Activated CD8-positive, alpha-beta T cell treated with anti-CD3 and anti-CD28 coated beads, Interleukin-2, amount 10 ng/mL, durations not matched to agents 7 days and 5 days (primary cell): ENCODE data around the gene GRK1. TPM values are rescaled to one million over a fixed set of nuclear protein-coding genes. Genes with fewer than 3 reads are reported as not detected.
"Not testable (repeated sequence)": the region's sequence is repeated elsewhere in the genome, so short reads cannot be mapped to it uniquely, and the experiment has no call there.

Source experiments
- ATAC-seq: fragments of 150-1000 bp; cut with Tn5 transposase; one replicate; pipeline ENCODE4 v1.10.0; 2021; ENCODE audit warnings: moderate library complexity
- CTCF ChIA-PET: fragments of 350-600 bp; sonication (Branson Sonifier 250); formaldehyde crosslinking; loops from one replicate; lab custom pipeline; 2021; ENCODE audit warnings: antibody characterized with exemption; lab: Charles Lee
- POLR2A ChIA-PET: fragments of 350-600 bp; sonication (Branson Sonifier 250); formaldehyde crosslinking; loops from one replicate; lab custom pipeline; 2021; ENCODE audit warnings: antibody characterized with exemption; lab: Charles Lee
- DNase-seq: peaks from one replicate; pipeline ENCODE4 v3.0.0-alpha.2; 2020
- H3K27ac Mint-ChIP-seq: one replicate; pipeline ENCODE4 v1.8.0; 2021; ENCODE audit warnings: mild to moderate bottlenecking, mixed read lengths
- H3K27me3 Mint-ChIP-seq: one replicate; pipeline ENCODE4 v1.8.0; 2021; ENCODE audit warnings: low read depth, mixed read lengths
- H3K36me3 Mint-ChIP-seq: one replicate; pipeline ENCODE4 v1.8.0; 2021; ENCODE audit warnings: low read depth, mixed read lengths
- H3K4me1 Mint-ChIP-seq: one replicate; pipeline ENCODE4 v1.8.0; 2021; ENCODE audit warnings: low read depth, mixed read lengths
- H3K4me3 Mint-ChIP-seq: one replicate; pipeline ENCODE4 v1.8.0; 2021; ENCODE audit warnings: mild to moderate bottlenecking, mixed read lengths
- H3K9me3 Mint-ChIP-seq: one replicate; pipeline ENCODE4 v1.8.0; 2022; ENCODE audit warnings: mixed read lengths; ENCODE audit not compliant: insufficient read depth
- total RNA-seq, 2 experiments: library from RNA; stranded (reverse); gene quantifications; one replicate each; pipeline ENCODE4 v1.2.3, GENCODE V29; 2021

GRK1 gene
- total RNA-seq, 2 experiments from 2014 or later = 0.05 TPM; not detected in 1

GRCh38 chr13:113746143-113746525, 79.1 kb downstream of the GRK1 start:
- H3K9me3 Mint-ChIP-seq = no peaks in the 10 kb centered on the region
- H3K36me3 Mint-ChIP-seq = no peaks in the 10 kb centered on the region
- ChIA-PET CTCF (no interaction called here), POLR2A (no interaction called here)
- peaks cover 18% of the 10 kb centered on the region for H3K4me1 Mint-ChIP-seq
- no peak for ATAC-seq
- no peak overlapping the region for H3K4me3 Mint-ChIP-seq
- no peak overlapping the region for H3K27ac Mint-ChIP-seq
- DNase-seq = no peak
- peaks cover 8% of the 10 kb centered on the region for H3K27me3 Mint-ChIP-seq

GRCh38 chr13:113746671-113747070, 79.7 kb downstream of the GRK1 start:
- ChIA-PET POLR2A (no interaction called here), CTCF (no interaction called here)
- peaks cover 5% of the 10 kb centered on the region for H3K27me3 Mint-ChIP-seq
- no peak overlapping the region for H3K4me3 Mint-ChIP-seq
- peaks cover 13% of the 10 kb centered on the region for H3K4me1 Mint-ChIP-seq
- no peak overlapping the region for H3K27ac Mint-ChIP-seq
- H3K9me3 Mint-ChIP-seq = no peaks in the 10 kb centered on the region
- ATAC-seq (no peak), DNase-seq (no peak)
- H3K36me3 Mint-ChIP-seq = no peaks in the 10 kb centered on the region

GRCh38 chr13:113747291-113747833, 80.3 kb downstream of the GRK1 start:
- H3K4me3 Mint-ChIP-seq = no peak overlapping the region
- no peak for ATAC-seq
- H3K4me1 Mint-ChIP-seq = peaks cover 6% of the 10 kb centered on the region
- H3K36me3 Mint-ChIP-seq = no peaks in the 10 kb centered on the region
- ChIA-PET POLR2A (no interaction called here), CTCF (no interaction called here)
- H3K27me3 Mint-ChIP-seq = peaks cover 2% of the 10 kb centered on the region
- no peaks in the 10 kb centered on the region for H3K9me3 Mint-ChIP-seq
- no peak overlapping the region for H3K27ac Mint-ChIP-seq
- no peak for DNase-seq

GRCh38 chr13:113748101-113748861, 81.3 kb downstream of the GRK1 start:
- H3K27me3 Mint-ChIP-seq = no peaks in the 10 kb centered on the region
- no peak overlapping the region for H3K4me3 Mint-ChIP-seq
- peaks cover 5% of the 10 kb centered on the region for H3K9me3 Mint-ChIP-seq
- no peaks in the 10 kb centered on the region for H3K4me1 Mint-ChIP-seq
- no peak overlapping the region for H3K27ac Mint-ChIP-seq
- ChIA-PET CTCF (no interaction called here), POLR2A (no interaction called here)
- ATAC-seq (no peak), DNase-seq (no peak)
- H3K36me3 Mint-ChIP-seq = no peaks in the 10 kb centered on the region

- Mint-ChIP-seq H3K9me3 (peaks cover 5% of the 10 kb centered on the region), H3K27me3 (no peaks in the 10 kb centered on the region), H3K27ac (no peak overlapping the region), H3K4me1 (no peaks in the 10 kb centered on the region), H3K36me3 (no peaks in the 10 kb centered on the region), H3K4me3 (no peak overlapping the region)
- ChIA-PET POLR2A (no interaction called here), CTCF (no interaction called here)
- ATAC-seq = no peak
- no peak for DNase-seq
Measured at GRCh38 chr13:113748862-113749451, 81.9 kb downstream of the GRK1 start.

- ChIA-PET POLR2A (no interaction called here), CTCF (no interaction called here)
- no peak for DNase-seq
- Mint-ChIP-seq H3K4me1 (no peaks in the 10 kb centered on the region), H3K27ac (no peak overlapping the region), H3K27me3 (peaks cover under 1% of the 10 kb centered on the region), H3K4me3 (no peak overlapping the region), H3K36me3 (no peaks in the 10 kb centered on the region), H3K9me3 (peaks cover 5% of the 10 kb centered on the region)
- ATAC-seq = no peak
Measured at GRCh38 chr13:113749507-113749906, 82.5 kb downstream of the GRK1 start.

- no peak overlapping the region for H3K27ac Mint-ChIP-seq
- H3K4me3 Mint-ChIP-seq = no peak overlapping the region
- H3K4me1 Mint-ChIP-seq = no peaks in the 10 kb centered on the region
- no peaks in the 10 kb centered on the region for H3K36me3 Mint-ChIP-seq
- ATAC-seq (no peak), DNase-seq (no peak)
- ChIA-PET POLR2A (no interaction called here), CTCF (no interaction called here)
- peaks cover 4% of the 10 kb centered on the region for H3K27me3 Mint-ChIP-seq
- peaks cover 5% of the 10 kb centered on the region for H3K9me3 Mint-ChIP-seq
Measured at GRCh38 chr13:113749967-113750366, 82.9 kb downstream of the GRK1 start.

- Mint-ChIP-seq H3K36me3 (no peaks in the 10 kb centered on the region), H3K27me3 (peaks cover 4% of the 10 kb centered on the region), H3K4me3 (no peak overlapping the region), H3K27ac (no peak overlapping the region), H3K4me1 (no peaks in the 10 kb centered on the region), H3K9me3 (peaks cover 5% of the 10 kb centered on the region)
- DNase-seq (no peak), ATAC-seq (no peak)
- ChIA-PET POLR2A (no interaction called here), CTCF (no interaction called here)
Measured at GRCh38 chr13:113750554-113751399, 83.8 kb downstream of the GRK1 start.

- CTCF ChIA-PET = no interaction called here
- POLR2A ChIA-PET = no interaction called here
- no peaks in the 10 kb centered on the region for H3K36me3 Mint-ChIP-seq
- H3K27me3 Mint-ChIP-seq = peaks cover 4% of the 10 kb centered on the region
- ATAC-seq = no peak
- DNase-seq = no peak
- no peaks in the 10 kb centered on the region for H3K4me1 Mint-ChIP-seq
- H3K27ac Mint-ChIP-seq = no peak overlapping the region
- H3K4me3 Mint-ChIP-seq = no peak overlapping the region
- peaks cover 5% of the 10 kb centered on the region for H3K9me3 Mint-ChIP-seq
Measured at GRCh38 chr13:113751491-113751890, 84.5 kb downstream of the GRK1 start.

GRCh38 chr13:113752211-113752986, 85.4 kb downstream of the GRK1 start:
- CTCF ChIA-PET, POLR2A ChIA-PET, DNase-seq, ATAC-seq, H3K9me3 Mint-ChIP-seq, H3K4me3 Mint-ChIP-seq, H3K4me1 Mint-ChIP-seq, H3K27me3 Mint-ChIP-seq, H3K27ac Mint-ChIP-seq, H3K36me3 Mint-ChIP-seq: not testable (repeated sequence)

- Mint-ChIP-seq H3K27me3 (peaks cover 12% of the 10 kb centered on the region), H3K27ac (no peak overlapping the region), H3K4me1 (peaks cover 6% of the 10 kb centered on the region), H3K4me3 (no peak overlapping the region), H3K36me3 (no peaks in the 10 kb centered on the region), H3K9me3 (peaks cover 5% of the 10 kb centered on the region)
- ChIA-PET POLR2A (no interaction called here), CTCF (no interaction called here)
- no peak for ATAC-seq
- no peak for DNase-seq
Measured at GRCh38 chr13:113753171-113753570, 86.2 kb downstream of the GRK1 start.
